Endometrium (tissue), 2 donors: ENCODE results near the gene FCSK.
"Not testable (repeated sequence)": the region's sequence is repeated elsewhere in the genome, so short reads cannot be mapped to it uniquely, and the experiment has no call there.

Source experiments
- FAIRE-seq: peaks from 2 replicates; lab custom pipeline; 2012; peaks lifted over from hg19 to GRCh38; lab: Jason Lieb, UNC
- donor health status: control.
- donor health status: control.

FCSK gene

GRCh38 chr16:70432356-70432722 lies 22.1 kb upstream of the FCSK start:
- no peak for FAIRE-seq

- no peak for FAIRE-seq
Observed at GRCh38 chr16:70432723-70433457, 21.5 kb upstream of the FCSK start.

- no peak for FAIRE-seq
Observed at GRCh38 chr16:70433458-70434103, 20.8 kb upstream of the FCSK start.

GRCh38 chr16:70434484-70435260 lies 19.7 kb upstream of the FCSK start:
- FAIRE-seq, result no peak

GRCh38 chr16:70437017-70437581 lies 17.3 kb upstream of the FCSK start:
- FAIRE-seq, result peak; percentile 4

GRCh38 chr16:70437582-70438557 lies 16.5 kb upstream of the FCSK start:
- FAIRE-seq, result no peak

GRCh38 chr16:70438585-70438968 lies 15.8 kb upstream of the FCSK start:
- no peak for FAIRE-seq

GRCh38 chr16:70438969-70439862 lies 15.2 kb upstream of the FCSK start, which contains the start of gene ST3GAL2:
Gene ST3GAL2, minus strand, starts transcription at chr16:70439100. Its CDS starts 40,570 bp downstream, at chr16:70398530.
- no peak for FAIRE-seq

GRCh38 chr16:70440009-70440692 lies 14.2 kb upstream of the FCSK start:
- FAIRE-seq, result no peak

GRCh38 chr16:70441406-70441990 lies 12.9 kb upstream of the FCSK start:
- FAIRE-seq, result no peak

- no peak for FAIRE-seq
Observed at GRCh38 chr16:70442344-70442743, 12.1 kb upstream of the FCSK start.

GRCh38 chr16:70444249-70445063 lies 9.9 kb upstream of the FCSK start:
- no peak for FAIRE-seq

- no peak for FAIRE-seq
Observed at GRCh38 chr16:70448075-70448474, 6.3 kb upstream of the FCSK start.

GRCh38 chr16:70450142-70451003 lies 4.0 kb upstream of the FCSK start:
- not testable (repeated sequence) for FAIRE-seq

- not testable (repeated sequence) for FAIRE-seq
Observed at GRCh38 chr16:70451004-70451340, 3.4 kb upstream of the FCSK start.

GRCh38 chr16:70453117-70453891 lies 1.1 kb upstream of the FCSK start:
- no peak for FAIRE-seq

GRCh38 chr16:70453892-70454221 lies 538 bp upstream of the FCSK start:
- no peak for FAIRE-seq
